Omental fat pad (tissue), 4 donors: ENCODE results near the gene RPS2. TPM values are rescaled to one million over a fixed set of nuclear protein-coding genes. Genes with fewer than 3 reads are reported as not detected.

Experiments used
- ATAC-seq: fragments of 150-250 bp; one replicate; pipeline ENCODE4 v1.9.1; 2016; ENCODE audit warnings: mild to moderate bottlenecking, moderate library complexity; ENCODE audit not compliant: low FRiP score
- DNase-seq: peaks from one replicate; pipeline ENCODE4 v3.0.0-alpha.2; 2019; ENCODE audit warnings: low spot score
- total RNA-seq, 4 donors: library from RNA; depleted of rRNA; stranded (reverse); fragments of >200 nt; gene quantifications; one replicate each; pipeline ENCODE4 v1.1.0, GENCODE V29; 2016
- TF ChIP-seq, protein P1 (sequence below), 3 donors: fragments of 450-650 bp; IDR thresholded peaks; one replicate each; pipeline ENCODE4 v1.5.1; 2016 to 2017; ENCODE audit warnings: antibody characterized with exemption in 3 of 3, mild to moderate bottlenecking in 3 of 3, moderate library complexity in 2 of 3

RPS2 gene
- total RNA-seq, 4 donors from 2014 or later: 1,362 to 1,656 (median 1,543) TPM

DNA sequence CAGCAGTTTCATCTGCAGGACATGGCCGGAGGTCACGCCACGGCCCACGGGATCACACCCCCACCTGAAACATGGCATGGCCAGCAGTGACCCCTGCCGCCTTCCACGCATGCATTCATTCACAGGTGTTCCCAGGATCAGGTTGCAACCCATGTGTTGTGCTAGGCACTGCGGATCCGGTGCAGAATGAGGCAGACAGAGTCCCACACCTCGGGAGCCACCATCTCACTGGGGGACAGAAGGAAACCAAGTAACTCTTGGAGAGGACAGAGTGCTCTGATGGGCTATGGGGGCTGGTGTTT lies 17.3 kb downstream of the RPS2 start:
- DNase-seq (no peak), ATAC-seq (no peak)
- TF ChIP-seq, protein P1, sequence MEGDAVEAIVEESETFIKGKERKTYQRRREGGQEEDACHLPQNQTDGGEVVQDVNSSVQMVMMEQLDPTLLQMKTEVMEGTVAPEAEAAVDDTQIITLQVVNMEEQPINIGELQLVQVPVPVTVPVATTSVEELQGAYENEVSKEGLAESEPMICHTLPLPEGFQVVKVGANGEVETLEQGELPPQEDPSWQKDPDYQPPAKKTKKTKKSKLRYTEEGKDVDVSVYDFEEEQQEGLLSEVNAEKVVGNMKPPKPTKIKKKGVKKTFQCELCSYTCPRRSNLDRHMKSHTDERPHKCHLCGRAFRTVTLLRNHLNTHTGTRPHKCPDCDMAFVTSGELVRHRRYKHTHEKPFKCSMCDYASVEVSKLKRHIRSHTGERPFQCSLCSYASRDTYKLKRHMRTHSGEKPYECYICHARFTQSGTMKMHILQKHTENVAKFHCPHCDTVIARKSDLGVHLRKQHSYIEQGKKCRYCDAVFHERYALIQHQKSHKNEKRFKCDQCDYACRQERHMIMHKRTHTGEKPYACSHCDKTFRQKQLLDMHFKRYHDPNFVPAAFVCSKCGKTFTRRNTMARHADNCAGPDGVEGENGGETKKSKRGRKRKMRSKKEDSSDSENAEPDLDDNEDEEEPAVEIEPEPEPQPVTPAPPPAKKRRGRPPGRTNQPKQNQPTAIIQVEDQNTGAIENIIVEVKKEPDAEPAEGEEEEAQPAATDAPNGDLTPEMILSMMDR (IDR thresholded peaks at IDR 0.05): no peak

DNA sequence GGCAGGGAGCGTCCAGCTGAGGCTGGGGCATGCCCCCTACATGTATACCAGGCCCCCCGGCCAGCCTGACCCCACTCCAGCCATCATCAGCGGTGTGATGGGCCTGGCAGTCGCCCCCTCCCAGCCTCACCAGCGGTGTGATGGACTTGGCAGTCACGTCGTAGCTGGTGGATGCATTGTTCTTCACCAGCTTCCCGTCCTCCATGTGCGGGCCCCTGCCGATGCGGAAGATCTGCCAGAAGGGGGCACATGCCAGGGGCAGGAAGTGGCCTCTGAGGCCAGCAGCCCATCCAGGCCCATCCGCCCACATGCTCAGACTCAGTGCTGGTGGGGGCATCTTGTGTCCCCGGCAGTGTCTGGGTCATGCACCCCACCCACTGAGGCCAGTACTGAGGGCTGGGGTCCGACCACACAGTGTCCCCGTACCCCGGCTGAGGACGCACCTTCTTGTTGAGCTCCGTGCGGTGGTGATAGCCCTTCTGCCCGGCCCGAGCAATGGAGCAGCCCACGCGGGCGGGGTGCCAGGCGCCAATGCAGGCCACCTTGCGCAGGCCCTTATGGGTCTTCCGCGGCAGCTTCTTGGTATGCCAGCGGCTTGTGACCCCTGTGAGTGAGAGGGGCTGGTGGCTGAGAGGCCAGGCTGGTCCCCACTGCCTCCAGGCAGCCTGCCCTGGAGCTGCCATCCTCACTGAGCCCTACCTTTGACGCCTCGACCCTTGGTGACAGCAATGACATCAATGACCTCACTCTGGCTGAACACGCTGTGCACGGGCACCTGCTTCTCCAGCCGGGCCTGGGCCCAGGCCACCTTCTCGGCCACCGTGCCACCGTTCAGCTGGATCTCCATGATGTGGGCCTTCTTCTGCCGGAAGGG lies 17.9 kb downstream of the RPS2 start:
- TF ChIP-seq, protein P1 (IDR thresholded peaks at IDR 0.05): no peak
- DNase-seq: no peak

DNA sequence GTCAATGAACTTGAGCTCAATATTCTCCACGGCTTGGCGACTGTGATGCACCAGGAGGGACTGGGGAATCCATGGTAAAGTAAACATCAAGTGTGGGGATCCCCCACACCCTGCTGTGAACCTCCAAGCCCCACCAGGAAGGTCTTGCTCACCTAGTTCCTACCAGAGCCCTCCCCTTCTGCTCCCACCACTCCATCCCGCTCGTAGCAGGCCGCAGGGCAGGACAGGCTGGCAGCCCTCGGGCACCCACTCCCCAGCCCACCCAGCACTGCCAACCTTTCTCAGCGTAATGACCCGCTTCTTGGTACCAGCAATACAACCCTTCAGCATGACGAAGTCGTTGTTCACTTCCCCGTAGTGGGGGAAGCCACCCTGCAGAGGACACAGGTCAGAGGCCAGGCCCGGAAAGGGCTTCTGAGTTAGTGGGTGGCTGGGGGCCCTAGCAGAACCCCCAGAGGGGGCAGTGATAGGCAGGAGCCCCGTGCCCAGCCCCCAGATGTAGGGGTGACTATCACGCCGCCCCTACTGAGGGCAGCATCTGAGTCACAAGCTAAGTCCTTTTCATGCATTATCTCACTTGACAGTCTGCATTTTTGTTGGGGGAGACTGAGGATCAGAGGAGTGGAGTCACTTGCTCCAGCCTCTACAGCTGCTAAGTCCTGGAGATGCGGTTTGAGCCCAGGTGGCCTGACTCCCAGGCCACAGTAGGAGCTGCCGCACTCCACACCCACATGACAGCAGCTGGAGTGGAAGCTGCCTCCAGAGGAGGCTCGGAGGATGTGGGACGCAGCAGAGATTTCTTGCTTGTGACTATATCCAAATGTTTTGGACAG lies 18.9 kb downstream of the RPS2 start:
- no peak for DNase-seq
- no peak for ATAC-seq
- TF ChIP-seq, protein P1 (IDR thresholded peaks at IDR 0.05): no peak

More for the DNA sequence above, 17.9 kb downstream of the RPS2 start:
- no peak for ATAC-seq

DNA sequence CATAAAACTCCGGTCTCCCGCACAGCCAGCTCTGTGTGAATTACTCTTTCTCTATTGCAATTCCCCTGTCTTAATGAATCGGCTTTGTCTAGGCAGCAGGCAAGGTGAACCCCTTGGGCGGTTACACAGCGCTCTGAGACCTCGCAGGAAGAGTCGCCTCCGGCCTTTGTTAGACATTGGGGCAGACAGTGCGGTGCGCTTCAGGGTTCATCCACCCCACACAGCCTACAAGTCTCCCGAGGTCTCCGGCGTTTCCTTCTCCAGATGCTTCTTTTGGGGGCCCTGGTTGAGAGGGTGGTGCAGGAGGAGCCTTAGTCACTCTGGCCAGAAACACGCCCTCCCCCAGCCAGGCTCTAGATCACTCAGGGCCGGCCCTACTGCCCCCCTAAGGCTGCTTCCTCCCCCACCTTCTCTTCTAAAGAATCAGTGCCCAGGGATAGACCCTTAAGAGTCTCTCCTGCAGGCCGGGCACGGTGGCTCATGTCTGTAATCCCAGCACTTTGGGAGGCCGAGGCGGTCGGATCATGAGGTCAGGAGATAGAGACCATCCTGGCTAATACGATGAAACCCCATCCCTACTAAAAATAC lies 19.9 kb downstream of the RPS2 start:
- TF ChIP-seq, protein P1 (IDR thresholded peaks at IDR 0.05): no peak
- DNase-seq (no peak), ATAC-seq (no peak)

DNA sequence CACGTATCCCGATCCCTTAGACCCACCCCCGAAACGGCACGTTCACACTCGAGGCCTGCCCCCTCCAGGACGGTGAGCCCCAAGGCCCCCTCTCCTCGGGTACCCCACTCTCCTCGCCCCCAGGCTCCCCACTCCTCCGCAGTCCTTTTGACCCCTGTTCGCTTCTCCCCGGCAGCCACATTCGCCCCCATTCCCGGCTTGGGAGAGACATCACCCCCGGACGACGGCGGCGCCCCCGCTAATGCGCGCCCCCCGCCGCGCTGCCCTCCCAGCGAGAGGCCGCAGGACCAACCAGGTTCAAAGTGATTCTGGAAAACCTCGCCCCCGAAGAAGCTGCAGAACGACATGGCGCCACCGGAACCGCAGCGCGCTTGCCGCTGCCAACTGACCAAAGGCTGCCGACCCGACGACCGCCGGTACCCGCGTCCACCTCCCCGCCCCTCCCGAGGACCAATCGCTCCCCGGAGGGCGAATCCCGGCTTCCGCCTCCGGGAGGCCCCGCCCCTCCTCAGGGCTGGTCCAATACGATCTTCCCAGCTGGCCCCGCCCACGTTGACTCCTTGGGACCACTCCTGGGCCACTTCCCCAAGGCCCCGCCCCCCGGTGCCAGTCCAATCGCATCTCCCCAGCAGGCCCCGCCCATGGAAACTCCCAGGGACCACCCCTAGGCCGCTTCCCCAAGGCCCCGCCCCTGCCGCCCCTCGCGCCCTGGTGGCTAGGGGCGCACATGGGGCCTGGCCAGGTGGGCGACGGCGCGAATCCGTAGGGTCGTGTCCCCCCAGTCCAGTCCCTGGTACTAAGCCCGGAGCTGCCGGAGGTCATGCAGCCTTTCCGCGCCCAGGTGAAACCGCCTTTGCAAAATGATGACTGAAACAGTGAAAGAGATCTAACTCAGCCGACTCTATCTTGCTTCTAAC lies 21.6 kb downstream of the RPS2 start, which contains the start of gene MSRB1:
TSS of gene MSRB1 (minus strand) at position 390 of the 917 bp plus-strand sequence. CDS start at position 347, 43 bp downstream.
- ATAC-seq: peak; percentile 97
- TF ChIP-seq, protein P1 (IDR thresholded peaks at IDR 0.05): no peak
- peak; percentile 99 for DNase-seq
